Left lobe of liver (tissue), 2 donors: Measurements from ENCODE around the gene SIPA1L3. TPM values are rescaled to one million over a fixed set of nuclear protein-coding genes. Genes with fewer than 3 reads are reported as not detected.
"Not testable (repeated sequence)": the region's sequence is repeated elsewhere in the genome, so short reads cannot be mapped to it uniquely, and the experiment has no call there.

Source experiments
- ATAC-seq: fragments of 200-7000 bp; cut with Tn5 transposase; one replicate; pipeline ENCODE4 v1.9.1; 2020; ENCODE audit warnings: mild to moderate bottlenecking, moderate library complexity
- DNase-seq: peaks from one replicate; pipeline ENCODE4 v3.0.0-alpha.2; 2020; ENCODE audit warnings: low spot score
- total RNA-seq: library from RNA; stranded (reverse); gene quantifications from one replicate; pipeline ENCODE4 v1.2.1, GENCODE V29; 2021
- donor health status: DM: no; HTN: no; CAD: no; lungs with moderate emphysema.
- donor health status: DM: no; HTN: yes; CAD: no.

Gene SIPA1L3
- total RNA-seq, 1 donor from 2014 or later = 12.9 TPM

DNA sequence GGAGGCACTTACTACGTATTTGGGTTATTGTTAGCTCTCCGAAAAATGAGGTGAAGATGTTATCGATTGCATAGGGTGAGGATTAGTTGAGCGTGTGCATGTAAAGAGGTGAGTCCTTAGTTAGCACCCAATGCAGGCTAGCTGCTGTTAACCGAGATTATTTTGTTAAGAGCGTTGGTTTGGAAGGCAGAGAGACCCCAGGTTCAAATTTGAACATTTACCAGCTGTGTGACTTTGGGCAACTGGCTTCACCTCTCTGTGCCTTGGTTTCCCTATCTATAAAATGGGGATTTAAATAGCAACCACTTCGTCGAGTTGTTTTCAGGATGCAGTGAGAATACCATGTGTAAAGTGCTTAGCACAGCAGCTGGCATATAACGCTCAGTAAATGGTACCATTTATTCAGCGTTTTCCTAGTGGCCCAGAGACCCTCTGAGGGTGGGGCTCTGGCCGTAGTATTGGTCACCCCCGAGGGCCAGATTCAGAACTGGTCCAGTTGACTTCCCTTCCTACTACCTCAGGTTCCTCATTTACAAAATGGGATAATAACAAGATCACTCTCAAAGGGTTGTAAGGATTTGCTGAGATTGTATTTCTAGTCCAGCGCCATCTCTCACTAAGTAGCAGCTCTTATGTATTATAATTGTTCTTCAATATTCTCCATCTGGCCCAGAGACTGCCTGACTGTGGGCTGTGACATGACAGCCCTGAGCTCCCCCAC, 887 bp downstream of the SIPA1L3 start:
- ATAC-seq (no peak), DNase-seq (no peak)

GRCh38 chr19:37909661-37910199, 2.7 kb downstream of the SIPA1L3 start:
- DNase-seq (no peak), ATAC-seq (no peak)

GRCh38 chr19:37914908-37915307, 7.9 kb downstream of the SIPA1L3 start:
- DNase-seq (no peak), ATAC-seq (no peak)

GRCh38 chr19:37920591-37921450, 13.8 kb downstream of the SIPA1L3 start:
- DNase-seq = no peak
- no peak for ATAC-seq

- not testable (repeated sequence) for ATAC-seq, DNase-seq
These were observed 17.6 kb downstream of the SIPA1L3 start for GRCh38 chr19:37924573-37924972.

GRCh38 chr19:37925212-37925611, 18.2 kb downstream of the SIPA1L3 start:
- ATAC-seq (no peak), DNase-seq (no peak)

- no peak for ATAC-seq
- no peak for DNase-seq
These were observed 19.2 kb downstream of the SIPA1L3 start for GRCh38 chr19:37926255-37926654.

DNA sequence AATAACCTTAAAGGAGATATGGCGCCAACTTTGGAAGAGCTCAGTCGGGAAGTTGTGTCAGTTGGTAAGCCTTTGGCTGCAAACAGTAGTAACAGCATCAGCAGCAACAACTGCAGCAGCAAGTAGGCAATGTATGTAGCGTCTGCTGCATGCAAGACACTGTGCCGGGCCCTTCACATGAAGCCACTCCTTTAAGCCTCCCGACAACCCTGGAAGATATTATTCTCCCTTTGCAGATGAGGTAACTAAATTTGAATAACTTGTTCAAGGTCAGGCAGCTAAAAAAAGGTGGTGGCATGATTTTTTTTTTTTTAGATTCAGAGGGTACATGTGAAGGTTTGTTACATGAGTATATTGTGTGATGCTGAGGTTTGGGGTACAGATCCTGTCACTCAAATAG, 19.7 kb downstream of the SIPA1L3 start:
- DNase-seq (no peak), ATAC-seq (no peak)

DNA sequence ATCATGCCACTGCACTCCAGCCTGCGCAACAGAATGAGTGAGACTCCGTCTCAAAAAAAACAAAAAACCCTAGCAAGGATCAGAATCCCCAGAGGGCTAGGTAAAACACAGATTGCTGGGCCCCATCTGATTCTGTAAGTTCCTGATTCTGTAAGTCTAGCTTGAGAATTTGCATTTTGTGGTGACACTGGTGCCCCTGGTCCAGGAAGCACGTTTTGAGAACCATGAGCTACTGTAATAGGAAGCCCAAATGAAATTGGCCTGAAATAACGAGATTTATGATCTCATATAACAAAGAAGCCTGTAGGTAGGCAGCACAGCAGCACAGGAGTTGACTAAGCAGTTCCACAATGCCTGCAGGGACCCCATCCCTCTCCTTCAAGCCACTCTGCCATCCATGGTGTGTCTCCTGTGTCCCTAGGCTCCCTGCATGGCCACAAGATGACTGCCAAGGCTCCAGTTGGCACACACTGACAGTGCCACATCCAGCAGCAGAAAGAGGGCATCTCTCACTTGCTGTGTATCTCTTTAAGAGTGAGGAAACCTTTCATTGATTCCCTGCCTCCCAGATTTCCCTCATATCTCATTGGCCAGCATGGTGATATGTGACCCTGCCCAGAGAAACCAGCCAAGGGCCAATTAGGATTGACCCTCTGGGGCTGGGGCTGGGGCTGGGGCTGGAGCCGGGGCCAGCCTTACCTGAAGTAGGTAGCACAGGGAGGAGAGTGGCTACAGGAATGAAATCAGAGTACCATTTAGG, 21.7 kb downstream of the SIPA1L3 start:
- DNase-seq (peak; percentile 62), ATAC-seq (peak; percentile 67)

- no peak for ATAC-seq
- no peak for DNase-seq
These were observed 22.4 kb downstream of the SIPA1L3 start for GRCh38 chr19:37929355-37929923.

GRCh38 chr19:37930416-37930815, 23.4 kb downstream of the SIPA1L3 start:
- no peak for ATAC-seq
- DNase-seq = no peak

- peak; percentile 78 for ATAC-seq
These were observed 25.1 kb downstream of the SIPA1L3 start for GRCh38 chr19:37931881-37932655.

DNA sequence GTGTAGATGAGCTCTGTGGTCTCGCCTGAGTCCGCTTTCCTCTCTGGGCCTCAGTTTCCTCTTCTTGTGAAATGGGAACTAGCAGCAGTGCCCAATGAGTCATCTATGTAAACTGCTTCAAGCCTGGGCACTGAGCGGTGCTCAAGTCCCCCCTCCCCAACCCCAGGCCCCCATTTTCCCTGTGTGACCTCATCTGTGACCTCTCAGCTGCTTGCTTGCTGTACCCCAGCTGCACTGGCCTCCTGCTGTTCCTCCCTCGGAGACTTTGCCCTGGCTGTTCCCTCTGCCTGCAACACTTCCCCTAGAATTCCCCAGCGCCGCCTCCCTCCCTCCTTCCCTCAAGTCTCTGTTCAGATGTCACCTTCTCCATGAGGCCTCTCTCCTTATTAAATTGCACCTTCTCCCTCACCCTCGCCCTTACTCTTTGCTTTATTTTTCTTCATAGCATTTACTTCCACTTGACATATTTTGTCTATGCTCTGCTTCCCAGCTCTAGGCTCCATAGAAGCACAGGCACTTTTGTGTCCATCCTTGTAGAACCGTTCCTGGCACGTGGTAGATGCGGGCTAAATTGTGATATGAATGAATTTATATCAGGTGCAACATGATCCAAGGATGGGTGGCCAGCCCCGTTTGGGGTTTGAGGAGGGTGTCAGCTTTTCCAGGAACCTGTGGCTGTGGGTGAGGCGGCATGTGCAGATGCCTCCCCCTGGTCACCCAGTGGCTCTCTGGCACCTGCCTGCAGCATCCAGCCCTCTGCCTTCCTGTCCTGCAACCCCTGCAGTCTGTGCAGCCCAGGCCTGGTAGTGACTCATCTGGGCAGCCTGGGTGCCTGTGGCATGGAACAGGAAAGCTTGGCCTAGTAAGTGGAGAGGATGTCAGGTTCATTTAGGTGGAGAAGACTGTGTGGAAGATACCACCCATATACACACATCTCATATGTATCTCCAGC, 26.3 kb downstream of the SIPA1L3 start:
- peak; percentile 52 for DNase-seq

More at GRCh38 chr19:37931881-37932655, 25.1 kb downstream of the SIPA1L3 start:
- DNase-seq = peak; percentile 86

GRCh38 chr19:37933937-37934358, 26.9 kb downstream of the SIPA1L3 start:
- peak; percentile 89 for DNase-seq
- ATAC-seq = peak; percentile 76

More for the DNA sequence above, 26.3 kb downstream of the SIPA1L3 start:
- ATAC-seq = peak; percentile 24

- no peak for DNase-seq
- no peak for ATAC-seq
These were observed 28.3 kb downstream of the SIPA1L3 start for GRCh38 chr19:37935341-37935740.

GRCh38 chr19:37936166-37936565, 29.2 kb downstream of the SIPA1L3 start:
- DNase-seq (peak; percentile 58), ATAC-seq (peak; percentile 47)

- ATAC-seq (no peak), DNase-seq (no peak)
These were observed 29.9 kb downstream of the SIPA1L3 start for GRCh38 chr19:37936886-37937285.

- DNase-seq = no peak
- ATAC-seq = no peak
These were observed 31.3 kb downstream of the SIPA1L3 start for GRCh38 chr19:37938353-37938752.
